ENCODE data around the gene POGLUT2.

POGLUT2 gene

GRCh38 chr13:102845630-102846260, 47.0 kb upstream of the POGLUT2 start, which contains the start of gene ERCC5:
ERCC5 (plus strand) TSS chr13:102846032; CDS start chr13:102846267, 235 bp downstream.
- Histone ChIP-seq H3K27me3 (ENCODE audit: insufficient read depth, poor library complexity, severe bottlenecking) (no peaks in the 10 kb centered on the region), H3K27ac (replicated peaks) (peak within 1 kb of the TSS; percentile 97), H3K4me3 (replicated peaks; ENCODE audit: insufficient read depth, low read length) (peak within 1 kb of the TSS; percentile 90)
- TF ChIP-seq POLR2AphosphoS5 (IDR thresholded peaks at IDR 0.05; ENCODE audit: low read depth) (peak; percentile 90), REST (IDR thresholded peaks at IDR 0.05; ENCODE audit: insufficient replicate concordance, low read depth) (peak; percentile 20), SPI1 (IDR thresholded peaks at IDR 0.05; ENCODE audit: borderline replicate concordance, low read depth) (no peak; the same call in 1 of the 2 replicates), GABPA (IDR thresholded peaks at IDR 0.05; ENCODE audit: low read depth) (peak; percentile 86), CTCF (IDR thresholded peaks at IDR 0.05; ENCODE audit: insufficient read depth, low read length) (no peak)
- DNase-seq (ENCODE audit: low read depth in 1 of 2, low spot score in 1 of 2), result peak; percentile 94 to 99

- H3K4me3 ChIP-seq (replicated peaks; ENCODE audit: insufficient read depth, low read length), result peak overlapping the region; percentile 90
- H3K27me3 ChIP-seq (ENCODE audit: insufficient read depth, poor library complexity, severe bottlenecking), result no peaks in the 10 kb centered on the region
- no peak for DNase-seq (ENCODE audit: low read depth in 1 of 2, low spot score in 1 of 2)
- TF ChIP-seq GABPA (IDR thresholded peaks at IDR 0.05; ENCODE audit: low read depth) (no peak), POLR2AphosphoS5 (IDR thresholded peaks at IDR 0.05; ENCODE audit: low read depth) (no peak), REST (IDR thresholded peaks at IDR 0.05; ENCODE audit: insufficient replicate concordance, low read depth) (peak; percentile 8)
- H3K27ac ChIP-seq (replicated peaks), result peak overlapping the region; percentile 97
These were observed 46.5 kb upstream of the POGLUT2 start for GRCh38 chr13:102845289-102845629.

GRCh38 chr13:102839462-102839861, 40.7 kb upstream of the POGLUT2 start:
- no peak for DNase-seq (ENCODE audit: low read depth in 1 of 2, low spot score in 1 of 2)
- Histone ChIP-seq H3K4me3 (replicated peaks; ENCODE audit: insufficient read depth, low read length) (no peak overlapping the region), H3K27me3 (ENCODE audit: insufficient read depth, poor library complexity, severe bottlenecking) (no peaks in the 10 kb centered on the region), H3K27ac (replicated peaks) (no peak overlapping the region)
- no peak for TF ChIP-seq CTCF (IDR thresholded peaks at IDR 0.05; ENCODE audit: insufficient read depth, low read length)
- no peak for TF ChIP-seq GABPA (IDR thresholded peaks at IDR 0.05; ENCODE audit: low read depth)
- TF ChIP-seq POLR2AphosphoS5 (IDR thresholded peaks at IDR 0.05; ENCODE audit: low read depth), result no peak
- TF ChIP-seq SPI1 (IDR thresholded peaks at IDR 0.05; ENCODE audit: borderline replicate concordance, low read depth), result no peak
- TF ChIP-seq REST (IDR thresholded peaks at IDR 0.05; ENCODE audit: insufficient replicate concordance, low read depth), result no peak
